Measurements from ENCODE around the gene SKP2. TPM values are rescaled to one million over a fixed set of nuclear protein-coding genes. Genes with fewer than 3 reads are reported as not detected.

The SKP2 gene
- total and polyA plus RNA-seq, 3 experiments from 2014 or later = 15.6 to 56.4 (median 52.8) TPM

DNA sequence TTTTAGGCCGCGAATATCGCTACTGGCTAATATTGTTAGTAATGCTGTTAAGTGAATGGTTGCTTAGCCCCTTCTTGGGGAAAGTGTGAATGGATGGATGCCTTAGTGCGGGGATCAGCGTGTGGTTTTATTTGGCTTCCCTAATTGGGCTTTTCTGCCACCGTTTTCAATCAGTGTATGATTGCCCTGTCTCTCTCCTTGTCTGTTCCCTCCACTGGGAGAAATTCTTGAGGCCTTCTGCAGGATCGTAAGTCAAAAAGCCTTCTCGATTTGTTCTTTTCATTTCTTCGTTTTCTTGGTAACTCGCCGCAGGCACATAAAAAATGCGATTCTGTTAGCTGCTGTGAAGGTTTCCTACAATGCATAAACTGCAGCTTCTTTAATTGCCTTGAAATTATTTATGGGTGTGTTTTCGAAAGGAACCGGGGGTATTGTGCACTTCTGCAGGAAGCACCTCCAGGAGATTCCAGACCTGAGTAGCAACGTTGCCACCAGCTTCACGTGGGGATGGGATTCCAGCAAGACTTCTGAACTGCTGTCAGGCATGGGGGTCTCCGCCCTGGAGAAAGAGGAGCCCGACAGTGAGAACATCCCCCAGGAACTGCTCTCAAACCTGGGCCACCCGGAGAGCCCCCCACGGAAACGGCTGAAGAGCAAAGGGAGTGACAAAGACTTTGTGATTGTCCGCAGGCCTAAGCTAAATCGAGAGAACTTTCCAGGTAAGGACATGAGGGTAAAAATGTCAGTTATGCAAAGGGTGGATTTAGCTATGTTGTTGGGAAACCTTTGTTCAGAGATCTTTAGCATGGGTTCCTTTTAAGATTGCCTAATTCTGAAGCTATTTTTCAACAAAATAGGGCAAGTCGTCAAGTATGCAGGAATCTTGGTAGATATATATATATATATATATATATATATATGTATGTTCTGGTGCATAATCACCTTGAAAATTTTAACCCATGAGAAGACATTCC is 700 bp downstream of the SKP2 start:
- POLR2A ChIA-PET = interaction anchor here (1.2 to 3.9 kb wide), 4 partner anchors 14 to 1223 kb away, joined by 4 to 35 read pairs (median 6); partner anchors contain the start of genes DNAJC21, NADK2 and NIPBL
- no peaks in the 10 kb centered on the region for H3K27me3 ChIP-seq (ENCODE audit: insufficient read depth, low read length, poor library complexity, severe bottlenecking)
- H3K36me3 Mint-ChIP-seq = peaks cover 4 to 58% (median 14%) of the 10 kb centered on the region in 3 donors
- H3K4me3 Mint-ChIP-seq = peak overlapping the region; percentile 94 to 99 (median 96)
- CTCF ChIA-PET = interaction anchor here (1.4 to 4.0 kb wide), 2 partner anchors 16 to 89 kb away, joined by 3 to 16 read pairs; partner anchors contain the start of gene NADK2
- no peak for DNase-seq
- no peaks in the 10 kb centered on the region for H3K9me3 ChIP-seq (ENCODE audit: low read length)
- H3K36me3 ChIP-seq (ENCODE audit: insufficient read depth, low read length) = peaks cover 5% of the 10 kb centered on the region
- H3K4me3 ChIP-seq (ENCODE audit: low read length) = peak overlapping the region; percentile 80
- H3K27me3 Mint-ChIP-seq = no peaks in the 10 kb centered on the region
- peaks cover 18% of the 10 kb centered on the region for H3K4me1 ChIP-seq (ENCODE audit: insufficient read depth, low read length)
- H3K27ac ChIP-seq (ENCODE audit: low read depth, low read length) = peak overlapping the region; percentile 76
- no peaks in the 10 kb centered on the region for H3K9me3 Mint-ChIP-seq
- peak overlapping the region; percentile 73 to 96 (median 94) for H3K27ac Mint-ChIP-seq
- peaks cover 54 to 85% (median 82%) of the 10 kb centered on the region in 3 donors for H3K4me1 Mint-ChIP-seq

DNA sequence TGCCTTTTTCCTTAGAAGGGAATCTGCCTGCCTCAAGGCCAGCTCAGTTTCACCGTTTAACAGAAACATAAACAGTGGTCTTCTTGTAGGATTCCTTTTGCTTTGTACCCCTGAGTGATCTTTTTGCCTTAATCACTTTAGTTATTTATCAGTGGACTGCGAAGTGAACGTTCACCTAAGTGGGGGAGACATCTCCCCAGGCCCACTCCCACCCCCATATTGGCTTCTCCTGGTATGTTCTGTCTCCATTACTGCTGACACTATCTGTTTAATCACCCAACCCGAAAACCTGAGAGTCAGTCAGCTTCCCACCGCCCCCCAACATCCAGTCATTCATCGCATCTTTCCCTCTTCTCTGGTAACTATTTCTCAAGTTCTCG is 1.4 kb downstream of the SKP2 start:
- Mint-ChIP-seq H3K36me3 (peaks cover 4 to 64% (median 15%) of the 10 kb centered on the region in 3 donors), H3K4me3 (peak overlapping the region; percentile 35 to 98 (median 55)), H3K27ac (peak overlapping the region in 6 of 8 donors; percentile 7 to 93 (median 26)), H3K9me3 (no peaks in the 10 kb centered on the region), H3K4me1 (peaks cover 53 to 85% (median 78%) of the 10 kb centered on the region in 3 donors), H3K27me3 (no peaks in the 10 kb centered on the region)
- ChIA-PET POLR2A (interaction anchor here (3.9 kb wide), 1 partner anchor 89 kb away, joined by 35 read pairs; the partner anchor contains the start of gene NADK2), CTCF (interaction anchor here (1.4 to 4.0 kb wide), 2 partner anchors 15 to 88 kb away, joined by 3 to 16 read pairs; partner anchors contain the start of gene NADK2)
- peak overlapping the region; percentile 76 for H3K27ac ChIP-seq (ENCODE audit: low read depth, low read length)
- H3K4me3 ChIP-seq (ENCODE audit: low read length) = no peak overlapping the region
- peaks cover 18% of the 10 kb centered on the region for H3K4me1 ChIP-seq (ENCODE audit: insufficient read depth, low read length)
- no peaks in the 10 kb centered on the region for H3K9me3 ChIP-seq (ENCODE audit: low read length)
- DNase-seq = no peak
- H3K27me3 ChIP-seq (ENCODE audit: insufficient read depth, low read length, poor library complexity, severe bottlenecking) = no peaks in the 10 kb centered on the region
- H3K36me3 ChIP-seq (ENCODE audit: insufficient read depth, low read length) = peaks cover 5% of the 10 kb centered on the region

DNA sequence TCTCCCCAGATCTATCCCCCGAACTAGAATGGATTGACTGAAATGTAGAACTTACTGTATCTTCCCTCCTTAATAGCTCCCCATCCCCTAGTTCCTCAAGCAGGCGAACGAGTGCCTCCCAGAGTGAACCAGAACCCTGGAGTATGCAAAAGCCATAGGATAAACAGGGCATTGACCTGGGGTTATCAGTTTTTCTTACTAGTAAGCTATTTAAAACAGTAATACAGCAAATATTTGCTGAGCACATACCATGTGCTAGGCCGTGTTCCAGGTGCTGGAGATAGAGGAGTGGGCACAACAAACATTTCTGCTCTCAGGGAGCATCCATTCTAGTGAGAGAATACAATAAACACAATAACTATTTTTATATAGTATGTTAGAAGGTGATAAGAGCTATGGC is 1.8 kb downstream of the SKP2 start:
- Mint-ChIP-seq H3K4me1 (peaks cover 53 to 85% (median 78%) of the 10 kb centered on the region in 3 donors), H3K27ac (peak overlapping the region in 4 of 8 donors; percentile 11 to 93 (median 28)), H3K27me3 (no peaks in the 10 kb centered on the region), H3K9me3 (no peaks in the 10 kb centered on the region), H3K36me3 (peaks cover 4 to 69% (median 15%) of the 10 kb centered on the region in 3 donors), H3K4me3 (peak overlapping the region; percentile 35 to 98 (median 55))
- H3K36me3 ChIP-seq (ENCODE audit: insufficient read depth, low read length) = peaks cover 5% of the 10 kb centered on the region
- DNase-seq = no peak
- CTCF ChIA-PET = interaction anchor here (1.4 to 4.0 kb wide), 2 partner anchors 15 to 88 kb away, joined by 3 to 16 read pairs; partner anchors contain the start of gene NADK2
- no peak overlapping the region for H3K4me3 ChIP-seq (ENCODE audit: low read length)
- no peaks in the 10 kb centered on the region for H3K27me3 ChIP-seq (ENCODE audit: insufficient read depth, low read length, poor library complexity, severe bottlenecking)
- H3K4me1 ChIP-seq (ENCODE audit: insufficient read depth, low read length) = peaks cover 18% of the 10 kb centered on the region
- POLR2A ChIA-PET = interaction anchor here (3.9 kb wide), 1 partner anchor 88 kb away, joined by 35 read pairs; the partner anchor contains the start of gene NADK2
- no peaks in the 10 kb centered on the region for H3K9me3 ChIP-seq (ENCODE audit: low read length)
- H3K27ac ChIP-seq (ENCODE audit: low read depth, low read length) = no peak overlapping the region

DNA sequence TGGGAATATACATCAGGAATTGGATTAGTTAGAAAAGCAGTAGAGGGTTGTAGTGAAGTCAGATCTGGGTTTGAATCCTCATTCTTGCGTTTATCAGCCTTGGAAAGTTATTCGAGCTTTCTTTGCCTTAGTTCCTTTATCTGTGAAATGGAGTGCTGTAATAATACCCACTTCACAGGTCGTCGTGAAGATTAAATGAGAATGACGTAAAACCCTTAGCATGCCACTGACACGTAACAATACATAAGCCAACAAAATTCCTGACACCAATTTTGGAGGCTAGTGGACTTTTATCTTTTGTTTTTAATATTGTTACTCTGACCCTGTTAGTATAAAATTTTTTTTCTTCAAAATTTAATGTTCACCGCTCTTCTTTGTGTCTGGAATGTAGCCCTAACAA is 3.4 kb downstream of the SKP2 start:
- Mint-ChIP-seq H3K27ac (peak overlapping the region in 1 of 8 donors; percentile 77), H3K4me3 (peak overlapping the region in 1 of 7 donors; percentile 19), H3K36me3 (peaks cover 4 to 83% (median 15%) of the 10 kb centered on the region in 3 donors), H3K4me1 (peaks cover 52 to 87% (median 73%) of the 10 kb centered on the region in 3 donors), H3K9me3 (no peaks in the 10 kb centered on the region), H3K27me3 (no peaks in the 10 kb centered on the region)
- peaks cover 13% of the 10 kb centered on the region for H3K4me1 ChIP-seq (ENCODE audit: insufficient read depth, low read length)
- no peak overlapping the region for H3K4me3 ChIP-seq (ENCODE audit: low read length)
- no peak overlapping the region for H3K27ac ChIP-seq (ENCODE audit: low read depth, low read length)
- peaks cover 5% of the 10 kb centered on the region for H3K36me3 ChIP-seq (ENCODE audit: insufficient read depth, low read length)
- POLR2A ChIA-PET = no interaction called here
- no peaks in the 10 kb centered on the region for H3K27me3 ChIP-seq (ENCODE audit: insufficient read depth, low read length, poor library complexity, severe bottlenecking)
- DNase-seq = no peak
- no peaks in the 10 kb centered on the region for H3K9me3 ChIP-seq (ENCODE audit: low read length)
- CTCF ChIA-PET = no interaction called here

DNA sequence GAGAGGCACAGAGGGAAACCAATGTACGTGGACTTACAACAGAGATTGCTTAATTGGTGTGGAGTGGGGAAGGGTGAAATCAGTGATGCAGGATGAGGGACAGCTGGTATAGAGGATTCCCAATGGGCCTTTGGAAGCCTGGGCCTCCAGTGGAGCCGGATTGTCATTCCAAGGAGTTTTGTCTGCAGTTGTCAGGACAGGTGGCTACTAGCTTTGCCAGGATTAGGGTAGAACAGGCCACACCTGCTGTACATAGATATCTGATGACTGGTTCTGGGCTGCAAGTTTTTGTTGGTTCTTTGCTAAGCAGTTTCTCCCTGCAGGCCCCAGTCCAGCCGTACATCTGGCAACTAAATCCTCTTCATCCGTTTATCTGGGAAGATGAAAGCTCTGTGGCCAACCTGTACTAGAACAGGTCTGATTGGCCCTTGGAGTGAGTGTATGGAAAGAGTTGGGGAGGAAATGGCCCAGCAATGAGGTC is 4.2 kb downstream of the SKP2 start:
- no peak overlapping the region for H3K27ac ChIP-seq (ENCODE audit: low read depth, low read length)
- peaks cover 44 to 85% (median 67%) of the 10 kb centered on the region in 3 donors for H3K4me1 Mint-ChIP-seq
- peaks cover 5% of the 10 kb centered on the region for H3K36me3 ChIP-seq (ENCODE audit: insufficient read depth, low read length)
- no peak for DNase-seq
- POLR2A ChIA-PET = no interaction called here
- no peaks in the 10 kb centered on the region for H3K27me3 ChIP-seq (ENCODE audit: insufficient read depth, low read length, poor library complexity, severe bottlenecking)
- H3K27ac Mint-ChIP-seq = peak overlapping the region in 1 of 8 donors; percentile 35
- H3K36me3 Mint-ChIP-seq = peaks cover 4 to 88% (median 16%) of the 10 kb centered on the region in 3 donors
- peak overlapping the region in 2 of 7 donors; percentile 12 to 19 for H3K4me3 Mint-ChIP-seq
- H3K27me3 Mint-ChIP-seq = no peaks in the 10 kb centered on the region
- H3K4me3 ChIP-seq (ENCODE audit: low read length) = no peak overlapping the region
- H3K4me1 ChIP-seq (ENCODE audit: insufficient read depth, low read length) = peaks cover 7% of the 10 kb centered on the region
- CTCF ChIA-PET = no interaction called here
- H3K9me3 ChIP-seq (ENCODE audit: low read length) = no peaks in the 10 kb centered on the region
- H3K9me3 Mint-ChIP-seq = no peaks in the 10 kb centered on the region

DNA sequence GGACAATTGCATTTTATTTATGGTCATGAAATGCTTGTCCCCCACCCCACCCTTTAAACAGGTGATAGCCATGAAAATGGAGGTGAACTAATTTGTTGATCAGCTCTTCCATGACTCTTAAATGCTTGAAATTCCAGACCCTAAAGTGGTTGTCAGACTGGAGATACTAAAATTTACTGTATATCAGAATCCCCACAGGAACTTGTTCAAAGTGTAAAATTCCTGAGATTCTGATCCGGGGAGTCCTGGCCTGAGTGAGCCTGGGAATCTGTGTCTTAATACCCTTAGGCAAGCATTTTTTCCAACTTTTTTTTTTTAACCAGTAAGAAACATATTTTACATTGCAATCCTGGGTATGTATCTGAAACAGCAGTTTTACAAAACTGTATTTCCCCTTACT is 4.7 kb downstream of the SKP2 start:
- H3K27ac ChIP-seq (ENCODE audit: low read depth, low read length) = no peak overlapping the region
- POLR2A ChIA-PET = no interaction called here
- no peaks in the 10 kb centered on the region for H3K27me3 ChIP-seq (ENCODE audit: insufficient read depth, low read length, poor library complexity, severe bottlenecking)
- Mint-ChIP-seq H3K4me1 (peaks cover 44 to 89% (median 70%) of the 10 kb centered on the region in 3 donors), H3K27ac (peak overlapping the region in 1 of 8 donors; percentile 17), H3K4me3 (no peak overlapping the region), H3K27me3 (no peaks in the 10 kb centered on the region), H3K36me3 (peaks cover 4 to 90% (median 20%) of the 10 kb centered on the region in 3 donors), H3K9me3 (no peaks in the 10 kb centered on the region)
- peaks cover 7% of the 10 kb centered on the region for H3K4me1 ChIP-seq (ENCODE audit: insufficient read depth, low read length)
- no peak overlapping the region for H3K4me3 ChIP-seq (ENCODE audit: low read length)
- H3K36me3 ChIP-seq (ENCODE audit: insufficient read depth, low read length) = peaks cover 5% of the 10 kb centered on the region
- CTCF ChIA-PET = no interaction called here
- H3K9me3 ChIP-seq (ENCODE audit: low read length) = no peaks in the 10 kb centered on the region
- no peak for DNase-seq

DNA sequence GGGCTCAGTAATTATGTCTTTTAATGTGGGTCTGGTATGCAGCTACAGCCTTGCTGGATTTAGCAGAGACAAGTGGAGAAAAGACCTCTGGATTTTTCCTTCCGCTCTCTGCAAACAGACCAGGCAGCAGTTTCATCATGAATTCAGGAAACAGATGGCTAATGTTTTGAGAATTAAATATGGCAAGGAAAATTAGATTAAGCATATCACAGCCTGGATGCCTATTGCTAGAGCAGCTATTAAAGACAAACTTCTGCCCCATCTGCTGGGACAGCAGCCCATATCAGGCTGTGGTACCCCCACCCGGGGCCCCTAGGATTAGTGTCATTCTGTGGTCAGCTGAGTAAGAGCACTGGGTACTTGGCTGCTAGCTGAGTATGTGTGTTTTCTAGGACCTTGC is 6.2 kb downstream of the SKP2 start:
- POLR2A ChIA-PET = no interaction called here
- CTCF ChIA-PET = no interaction called here
- peaks cover 5% of the 10 kb centered on the region for H3K36me3 ChIP-seq (ENCODE audit: insufficient read depth, low read length)
- H3K4me3 ChIP-seq (ENCODE audit: low read length) = no peak overlapping the region
- no peak for DNase-seq
- H3K27ac ChIP-seq (ENCODE audit: low read depth, low read length) = no peak overlapping the region
- H3K9me3 ChIP-seq (ENCODE audit: low read length) = no peaks in the 10 kb centered on the region
- Mint-ChIP-seq H3K4me3 (no peak overlapping the region), H3K4me1 (peaks cover 35 to 85% (median 70%) of the 10 kb centered on the region in 3 donors), H3K27me3 (no peaks in the 10 kb centered on the region), H3K9me3 (no peaks in the 10 kb centered on the region), H3K36me3 (peaks cover 7 to 95% (median 30%) of the 10 kb centered on the region in 3 donors), H3K27ac (no peak overlapping the region)
- H3K27me3 ChIP-seq (ENCODE audit: insufficient read depth, low read length, poor library complexity, severe bottlenecking) = no peaks in the 10 kb centered on the region
- H3K4me1 ChIP-seq (ENCODE audit: insufficient read depth, low read length) = no peaks in the 10 kb centered on the region
